Bronchial epithelial cell (primary cell): ENCODE results near the gene AMPD3. TPM values are rescaled to one million over a fixed set of nuclear protein-coding genes. Genes with fewer than 3 reads are reported as not detected.

ENCODE experiments used
- DNase-seq: peaks from one replicate; pipeline ENCODE4 v3.0.0-alpha.2; 2010; ENCODE audit warnings: low read depth
- FAIRE-seq: peaks from 2 replicates; lab custom pipeline; 2011; peaks lifted over from hg19 to GRCh38; lab: Jason Lieb, UNC
- H3K27me3 ChIP-seq: 2 replicates; pipeline ENCODE4 v1.5.1; 2011; ENCODE audit warnings: low read length; ENCODE audit not compliant: control insufficient read depth, insufficient read depth
- H3K36me3 ChIP-seq: 2 replicates; pipeline ENCODE4 v1.5.1; 2011; ENCODE audit warnings: low read length; ENCODE audit not compliant: control insufficient read depth, insufficient read depth
- H3K4me3 ChIP-seq: 2 replicates; pipeline ENCODE4 v1.5.1; 2011; ENCODE audit warnings: mild to moderate bottlenecking, low read depth, low read length, control low read depth
- total RNA-seq: library from RNA; depleted of rRNA; stranded (reverse); fragments of >200 nt; gene quantifications from 2 replicates; pipeline ENCODE4 v1.2.1, GENCODE V29; 2014
- TF ChIP-seq, protein P1 (sequence below): IDR thresholded peaks from 2 replicates; pipeline ENCODE4 v1.5.1; 2011; ENCODE audit warnings: mild to moderate bottlenecking, moderate library complexity, low read length, control low read depth, inconsistent platforms; ENCODE audit not compliant: insufficient read depth, severe bottlenecking

AMPD3 gene
- total RNA-seq, 1 donor from 2014 or later, result 5.3 TPM

DNA sequence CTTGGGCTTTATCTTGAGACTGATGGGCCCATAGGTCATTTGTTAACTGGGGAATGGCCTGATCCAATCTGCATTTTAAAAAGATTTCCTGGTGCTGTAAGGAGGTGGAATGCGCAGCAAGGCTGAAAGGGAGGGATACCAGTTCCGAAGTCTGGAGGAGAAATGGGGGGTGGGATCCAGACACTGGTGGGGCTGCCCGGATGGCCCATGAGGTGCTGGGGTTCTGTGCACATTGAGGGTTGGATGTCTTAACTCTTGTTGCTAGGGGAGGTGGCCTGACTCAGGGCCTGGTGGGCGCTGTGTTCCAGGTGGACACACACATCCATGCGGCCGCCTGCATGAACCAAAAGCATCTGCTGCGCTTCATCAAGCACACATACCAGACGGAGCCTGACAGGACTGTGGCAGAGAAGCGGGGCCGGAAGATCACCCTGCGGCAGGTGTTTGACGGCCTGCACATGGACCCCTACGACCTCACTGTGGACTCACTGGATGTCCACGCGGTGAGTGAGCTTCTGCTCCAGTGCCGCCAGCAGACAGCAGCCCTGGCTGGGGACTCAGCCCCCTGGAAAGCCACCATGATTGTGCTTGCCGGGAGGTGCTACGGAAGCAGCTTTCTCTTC lies 38.1 kb downstream of the AMPD3 start:
- DNase-seq (no peak), FAIRE-seq (peak; percentile 80)
- Histone ChIP-seq H3K36me3 (peaks cover 21% of the 10 kb centered on the region), H3K27me3 (no peaks in the 10 kb centered on the region), H3K4me3 (no peak overlapping the region)
- TF ChIP-seq, protein P1, sequence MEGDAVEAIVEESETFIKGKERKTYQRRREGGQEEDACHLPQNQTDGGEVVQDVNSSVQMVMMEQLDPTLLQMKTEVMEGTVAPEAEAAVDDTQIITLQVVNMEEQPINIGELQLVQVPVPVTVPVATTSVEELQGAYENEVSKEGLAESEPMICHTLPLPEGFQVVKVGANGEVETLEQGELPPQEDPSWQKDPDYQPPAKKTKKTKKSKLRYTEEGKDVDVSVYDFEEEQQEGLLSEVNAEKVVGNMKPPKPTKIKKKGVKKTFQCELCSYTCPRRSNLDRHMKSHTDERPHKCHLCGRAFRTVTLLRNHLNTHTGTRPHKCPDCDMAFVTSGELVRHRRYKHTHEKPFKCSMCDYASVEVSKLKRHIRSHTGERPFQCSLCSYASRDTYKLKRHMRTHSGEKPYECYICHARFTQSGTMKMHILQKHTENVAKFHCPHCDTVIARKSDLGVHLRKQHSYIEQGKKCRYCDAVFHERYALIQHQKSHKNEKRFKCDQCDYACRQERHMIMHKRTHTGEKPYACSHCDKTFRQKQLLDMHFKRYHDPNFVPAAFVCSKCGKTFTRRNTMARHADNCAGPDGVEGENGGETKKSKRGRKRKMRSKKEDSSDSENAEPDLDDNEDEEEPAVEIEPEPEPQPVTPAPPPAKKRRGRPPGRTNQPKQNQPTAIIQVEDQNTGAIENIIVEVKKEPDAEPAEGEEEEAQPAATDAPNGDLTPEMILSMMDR, result no peak

DNA sequence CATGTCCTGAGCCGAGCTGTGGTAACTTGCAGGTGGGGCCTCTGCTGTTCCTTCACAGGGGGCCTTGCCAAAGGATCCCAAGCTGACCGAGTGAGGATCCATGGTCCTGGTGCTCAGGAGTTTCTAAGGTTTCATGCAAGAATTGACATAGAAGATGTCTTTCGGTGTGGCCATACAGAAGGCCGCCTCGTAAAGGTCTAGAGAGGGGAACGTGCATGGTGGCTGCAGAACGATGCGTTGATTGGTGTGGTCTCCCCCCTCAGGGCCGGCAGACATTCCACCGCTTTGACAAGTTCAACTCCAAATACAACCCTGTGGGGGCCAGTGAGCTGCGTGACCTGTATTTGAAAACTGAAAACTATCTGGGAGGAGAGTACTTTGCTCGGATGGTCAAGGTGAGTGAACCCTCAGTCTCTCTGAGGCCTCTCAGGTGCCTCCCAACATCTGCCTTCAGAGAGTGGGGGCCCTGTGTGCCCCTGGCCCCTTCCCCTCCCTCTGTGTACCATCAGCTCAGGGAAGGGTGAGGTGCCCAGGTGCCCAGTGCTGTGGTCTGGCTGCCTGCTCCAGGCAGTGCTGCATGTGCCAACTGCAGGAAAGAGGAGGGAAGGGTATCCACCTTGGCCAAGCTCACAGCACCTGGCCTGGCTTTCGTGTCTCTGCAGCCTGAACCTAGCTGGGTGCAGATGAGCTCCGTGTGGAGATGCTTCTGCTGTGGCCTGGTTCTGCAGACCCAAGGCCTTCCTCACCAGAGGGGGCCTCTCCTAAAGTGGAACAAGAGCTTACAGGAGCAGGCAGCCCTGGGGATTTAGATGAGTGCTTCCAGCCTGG lies 39.8 kb downstream of the AMPD3 start:
- no peak for DNase-seq
- no peak for FAIRE-seq
- H3K36me3 ChIP-seq, result peaks cover 27% of the 10 kb centered on the region
- TF ChIP-seq, protein P1, result no peak
- H3K4me3 ChIP-seq, result no peak overlapping the region
- no peaks in the 10 kb centered on the region for H3K27me3 ChIP-seq

DNA sequence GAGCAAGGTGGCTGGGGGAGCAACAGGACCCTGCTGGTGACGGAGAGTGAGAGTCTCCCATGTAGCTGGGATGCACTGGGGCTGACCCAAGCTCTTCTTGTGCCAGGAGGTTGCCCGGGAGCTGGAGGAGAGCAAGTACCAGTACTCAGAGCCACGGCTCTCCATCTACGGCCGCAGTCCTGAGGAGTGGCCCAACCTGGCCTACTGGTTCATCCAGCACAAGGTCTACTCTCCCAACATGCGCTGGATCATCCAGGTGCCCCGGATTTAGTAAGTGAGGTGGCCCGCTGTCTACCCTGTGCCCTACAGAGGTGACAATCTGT lies 40.4 kb downstream of the AMPD3 start:
- DNase-seq, result no peak
- H3K36me3 ChIP-seq, result peaks cover 31% of the 10 kb centered on the region
- no peak for FAIRE-seq

DNA sequence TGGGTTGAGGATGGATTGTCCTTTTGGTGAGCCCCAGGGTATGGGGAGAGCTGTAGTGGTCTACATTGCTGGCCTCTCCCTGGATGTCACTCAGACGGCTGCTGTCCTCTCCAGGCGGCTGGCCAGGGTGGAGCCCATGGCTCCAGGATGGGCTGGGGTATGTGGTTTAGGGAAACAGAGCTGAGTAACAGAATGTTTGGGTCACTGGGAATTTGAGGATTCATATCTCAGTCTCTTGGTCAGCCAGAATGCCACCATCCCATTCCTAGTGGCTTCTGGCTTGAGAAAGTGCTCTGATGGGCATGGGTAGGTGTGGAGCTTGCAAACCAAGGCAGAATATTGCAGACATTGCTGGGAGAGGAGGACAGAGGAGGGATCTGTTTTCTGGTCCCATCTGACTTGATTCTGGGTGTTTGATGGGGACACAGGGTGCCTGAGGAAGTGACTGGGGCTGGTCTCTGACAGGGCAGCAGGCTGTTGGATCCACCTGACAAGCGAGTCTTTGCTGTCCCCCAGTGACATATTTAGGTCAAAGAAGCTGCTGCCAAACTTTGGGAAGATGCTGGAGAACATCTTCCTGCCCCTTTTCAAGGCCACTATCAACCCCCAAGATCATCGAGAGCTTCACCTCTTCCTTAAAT lies 41.4 kb downstream of the AMPD3 start:
- Histone ChIP-seq H3K4me3 (no peak overlapping the region), H3K36me3 (peaks cover 31% of the 10 kb centered on the region), H3K27me3 (no peaks in the 10 kb centered on the region)
- DNase-seq (no peak), FAIRE-seq (no peak)
- TF ChIP-seq, protein P1, result no peak

More for the DNA sequence above, 40.4 kb downstream of the AMPD3 start:
- no peak overlapping the region for H3K4me3 ChIP-seq
- TF ChIP-seq, protein P1, result no peak
- H3K27me3 ChIP-seq, result no peaks in the 10 kb centered on the region

DNA sequence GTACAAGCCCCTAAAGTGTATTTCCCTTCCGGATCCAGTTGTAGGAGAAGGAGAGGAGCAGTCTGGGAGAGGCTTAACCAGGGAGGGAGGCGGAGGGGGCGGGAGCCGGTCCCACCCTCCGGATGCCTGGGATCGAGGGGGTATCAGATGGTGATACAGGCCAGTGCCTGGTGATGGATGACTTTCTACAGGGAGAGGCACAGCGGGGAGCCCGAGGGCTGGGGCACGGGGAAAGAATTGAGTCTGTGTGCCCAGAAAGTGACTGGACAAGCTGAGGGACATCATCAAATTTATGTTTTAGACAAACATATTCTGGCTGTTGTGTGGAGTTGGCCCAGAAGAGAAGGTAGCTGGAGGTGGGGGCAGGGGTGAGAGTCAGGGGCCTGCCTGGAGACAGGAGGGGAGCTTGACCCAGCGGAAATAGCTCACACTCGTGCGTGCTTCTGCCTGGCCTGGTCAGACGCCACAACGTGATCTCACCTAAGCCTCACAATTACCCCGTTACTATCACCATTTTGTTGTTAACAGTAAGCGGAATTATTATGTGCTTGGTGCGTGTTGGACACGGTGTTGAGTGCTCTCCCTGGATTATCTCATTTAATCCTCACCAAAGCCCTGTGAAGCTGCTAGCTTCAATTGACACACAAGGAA lies 42.4 kb downstream of the AMPD3 start:
- TF ChIP-seq, protein P1, result no peak
- no peak for DNase-seq
- no peaks in the 10 kb centered on the region for H3K27me3 ChIP-seq
- no peak for FAIRE-seq
- peaks cover 36% of the 10 kb centered on the region for H3K36me3 ChIP-seq
- H3K4me3 ChIP-seq, result no peak overlapping the region
